Skin of body (tissue), 2 donors: ENCODE measurements around the gene CREG2. TPM values are rescaled to one million over a fixed set of nuclear protein-coding genes. Genes with fewer than 3 reads are reported as not detected.
A peak's percentile ranks its signal among the peaks of the same experiment; 100 is the strongest.

Experiments
- DNase-seq: peaks from one replicate; lab custom pipeline; 2025; lab: John Stamatoyannopoulos, UW
- total RNA-seq: library from RNA; depleted of rRNA; stranded (reverse); fragments of >200 nt; gene quantifications from one replicate; pipeline ENCODE4 v1.2.3, GENCODE V29; 2014

Gene CREG2, protein sequence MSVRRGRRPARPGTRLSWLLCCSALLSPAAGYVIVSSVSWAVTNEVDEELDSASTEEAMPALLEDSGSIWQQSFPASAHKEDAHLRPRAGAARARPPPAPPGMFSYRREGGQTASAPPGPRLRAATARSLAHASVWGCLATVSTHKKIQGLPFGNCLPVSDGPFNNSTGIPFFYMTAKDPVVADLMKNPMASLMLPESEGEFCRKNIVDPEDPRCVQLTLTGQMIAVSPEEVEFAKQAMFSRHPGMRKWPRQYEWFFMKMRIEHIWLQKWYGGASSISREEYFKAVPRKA
- total RNA-seq = 0.20 TPM

DNA sequence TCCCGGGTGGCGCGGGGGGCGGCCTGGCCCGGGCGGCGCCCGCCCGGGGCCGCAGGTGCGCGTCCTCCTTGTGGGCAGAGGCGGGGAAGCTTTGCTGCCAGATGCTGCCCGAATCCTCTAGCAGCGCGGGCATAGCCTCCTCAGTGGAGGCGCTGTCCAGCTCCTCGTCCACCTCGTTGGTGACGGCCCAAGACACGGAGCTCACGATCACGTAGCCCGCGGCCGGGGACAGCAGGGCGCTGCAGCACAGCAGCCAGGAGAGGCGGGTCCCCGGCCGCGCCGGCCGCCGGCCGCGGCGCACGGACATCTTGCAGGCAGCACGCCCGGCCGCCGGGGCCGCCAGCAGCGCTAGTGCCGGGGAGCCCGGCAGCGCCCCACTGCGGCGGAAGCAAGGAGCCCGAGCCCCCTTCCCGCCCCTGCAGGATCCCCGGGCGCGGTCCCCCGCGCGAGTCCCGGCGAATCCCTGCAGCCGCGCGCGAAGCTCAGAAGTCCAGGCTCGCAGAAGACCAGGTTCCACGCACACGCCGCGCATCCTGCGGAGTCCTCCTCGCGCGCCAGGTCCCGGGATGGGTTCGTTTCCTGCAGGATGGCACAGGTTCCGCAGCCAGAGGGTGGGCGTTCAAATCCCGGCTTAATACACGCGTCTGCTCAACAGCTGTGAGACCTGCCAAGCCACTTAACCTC is at the start of gene CREG2:
TSS of gene CREG2 (minus strand) at position 353 of the 684 bp plus-strand sequence. CDS start at position 307, 46 bp downstream.
- no peak for DNase-seq

DNA sequence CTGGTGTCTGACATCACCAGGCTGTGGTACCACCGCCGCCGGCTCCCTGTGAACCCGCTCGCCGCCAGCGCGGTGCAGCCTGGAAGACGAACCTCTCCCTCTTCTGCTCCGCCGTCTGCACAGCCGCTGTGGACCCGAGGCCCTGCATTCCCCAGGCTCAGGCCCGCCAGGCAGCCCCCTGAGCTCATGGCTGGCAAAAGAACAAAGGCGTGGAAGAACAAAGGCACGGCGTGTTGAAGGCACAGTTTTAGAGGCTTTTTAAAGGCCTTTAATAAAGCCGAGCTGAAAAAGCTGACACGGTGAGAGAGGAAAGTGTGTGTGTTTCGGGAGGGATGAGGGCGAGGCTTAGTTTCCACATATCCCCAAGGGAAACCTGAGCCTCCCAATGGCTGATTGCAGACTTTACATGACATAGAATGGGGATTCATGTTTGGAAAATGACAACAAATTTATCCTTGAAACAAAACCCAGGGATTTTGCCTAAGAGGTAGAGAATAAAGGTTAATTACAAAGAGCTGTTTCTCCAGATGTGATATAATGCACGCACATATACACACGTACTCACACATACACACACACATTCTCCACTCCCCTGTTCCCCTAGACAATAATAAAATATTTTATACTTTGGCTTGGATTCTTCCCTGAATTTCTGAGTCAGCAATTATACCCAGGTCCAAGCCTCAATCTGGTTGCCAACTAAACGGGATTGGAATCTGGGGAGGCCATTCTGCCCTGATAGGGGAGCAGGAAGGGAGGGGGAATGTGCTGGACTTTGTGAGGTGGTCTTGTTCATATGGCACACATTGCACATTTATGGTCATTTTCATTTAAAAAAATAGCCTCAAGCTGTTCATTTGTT is 47.9 kb upstream of the CREG2 start:
- peak; percentile 63 for DNase-seq

DNA sequence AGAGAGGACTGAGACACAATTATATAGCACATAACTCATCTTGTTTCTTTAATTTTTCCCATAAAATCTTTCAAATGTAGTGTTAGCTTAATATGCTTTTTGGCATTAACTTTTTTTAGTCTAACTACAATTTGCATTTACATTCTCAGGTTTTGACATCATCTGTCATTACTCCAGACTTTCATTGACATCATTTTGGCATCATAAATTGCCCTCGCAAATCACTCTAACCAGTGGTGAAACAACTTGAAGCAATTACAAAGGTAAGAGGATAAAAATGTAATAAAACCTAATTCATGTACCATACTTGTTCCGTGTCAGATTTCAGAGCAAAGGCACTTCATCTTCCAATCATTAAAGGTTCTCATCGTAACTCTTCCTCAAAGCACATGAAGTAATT is 46.2 kb upstream of the CREG2 start:
- peak; percentile 35 for DNase-seq

DNA sequence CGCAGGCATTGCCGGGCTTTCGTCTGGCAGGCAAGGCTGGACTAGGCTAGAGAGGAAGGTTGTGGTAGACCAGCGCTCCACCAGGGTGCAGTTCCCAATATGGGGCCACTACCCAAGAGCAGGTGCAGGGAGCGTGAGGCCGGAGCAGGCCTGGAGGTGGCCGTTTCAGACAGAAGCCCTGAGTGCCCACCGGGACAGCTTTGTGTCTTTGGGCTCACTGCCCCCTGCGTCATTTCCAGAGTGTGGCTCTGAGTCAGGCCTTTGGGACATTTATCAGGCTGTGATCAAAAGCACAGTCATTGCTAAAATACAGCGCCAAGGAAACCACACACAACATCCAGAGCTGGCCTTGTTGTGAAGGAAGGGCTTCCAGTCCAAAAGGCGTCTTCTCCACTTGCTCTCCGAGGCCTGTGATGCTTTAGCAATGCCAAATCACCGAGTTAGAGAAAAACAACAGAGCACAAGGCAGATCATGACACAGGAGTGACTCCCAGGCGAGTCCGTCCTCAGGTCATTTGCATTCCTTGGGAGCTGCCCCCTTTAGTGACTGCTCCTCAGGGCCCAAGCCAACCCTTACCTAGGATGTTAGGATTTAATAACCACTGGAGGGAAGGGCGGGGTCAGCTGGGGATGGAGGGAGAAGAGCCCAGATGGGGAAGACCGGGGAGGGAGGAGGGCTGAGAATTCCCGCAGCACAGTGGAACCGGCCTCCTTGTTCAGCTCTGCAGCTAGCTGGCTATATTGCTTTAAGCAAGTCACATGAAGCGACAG is 45.3 kb upstream of the CREG2 start:
- no peak for DNase-seq

DNA sequence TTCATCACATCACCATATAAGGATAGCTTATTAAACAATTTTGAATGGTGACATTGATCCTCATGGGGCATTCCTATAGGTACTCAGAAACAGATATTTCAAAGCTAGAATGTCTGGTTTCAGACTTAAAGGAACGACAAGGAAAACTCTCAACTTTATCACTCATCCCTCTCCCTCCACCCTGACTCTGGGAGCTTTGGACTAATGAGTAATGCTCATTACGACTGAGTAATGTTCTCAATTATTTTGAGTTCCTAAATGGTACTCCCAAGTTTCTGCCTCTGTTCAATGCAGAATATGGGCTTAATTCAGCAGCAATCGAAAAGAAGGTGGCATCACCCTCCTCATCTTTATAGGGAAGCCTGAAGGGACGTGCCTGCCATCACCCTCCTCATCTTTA is 44.2 kb upstream of the CREG2 start:
- no peak for DNase-seq

DNA sequence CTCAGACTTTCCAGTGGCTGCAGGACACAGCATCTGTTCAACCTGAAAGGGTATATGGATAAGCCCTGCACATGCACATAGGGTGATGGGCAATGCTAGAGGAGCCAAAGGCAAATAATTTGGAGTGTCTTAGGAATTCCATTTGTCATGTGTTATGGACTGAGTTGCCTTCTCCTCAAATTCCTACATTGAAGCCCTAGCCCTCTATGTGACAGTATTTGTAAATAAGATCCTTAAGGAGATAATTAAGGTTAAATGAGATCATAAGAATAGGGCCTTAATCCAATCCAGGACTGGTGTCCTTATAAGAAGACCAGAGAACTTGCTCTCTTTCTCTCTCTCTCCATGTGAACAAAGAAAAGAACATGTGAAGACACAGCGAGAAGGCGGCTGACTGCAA is 42.9 kb upstream of the CREG2 start:
- DNase-seq = no peak

DNA sequence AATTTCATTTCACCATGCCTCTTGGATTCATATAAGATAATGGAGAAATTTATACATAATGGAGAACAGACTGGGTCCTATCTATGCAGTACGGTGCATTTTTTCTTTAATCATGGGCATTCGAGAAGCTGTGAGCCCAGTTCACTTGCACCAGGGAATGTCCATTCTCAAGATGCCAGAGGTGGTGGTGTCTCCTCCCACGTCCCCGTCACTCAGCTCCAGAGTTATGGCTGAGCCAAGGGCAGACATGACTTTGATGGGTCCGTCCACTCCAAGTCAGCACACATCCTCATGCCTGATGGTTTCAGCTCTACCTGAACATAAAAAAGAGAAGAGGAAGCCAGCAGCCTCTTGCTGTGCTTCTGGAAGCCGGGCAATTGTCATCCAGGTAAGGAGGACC is 42.1 kb upstream of the CREG2 start:
- DNase-seq = no peak

DNA sequence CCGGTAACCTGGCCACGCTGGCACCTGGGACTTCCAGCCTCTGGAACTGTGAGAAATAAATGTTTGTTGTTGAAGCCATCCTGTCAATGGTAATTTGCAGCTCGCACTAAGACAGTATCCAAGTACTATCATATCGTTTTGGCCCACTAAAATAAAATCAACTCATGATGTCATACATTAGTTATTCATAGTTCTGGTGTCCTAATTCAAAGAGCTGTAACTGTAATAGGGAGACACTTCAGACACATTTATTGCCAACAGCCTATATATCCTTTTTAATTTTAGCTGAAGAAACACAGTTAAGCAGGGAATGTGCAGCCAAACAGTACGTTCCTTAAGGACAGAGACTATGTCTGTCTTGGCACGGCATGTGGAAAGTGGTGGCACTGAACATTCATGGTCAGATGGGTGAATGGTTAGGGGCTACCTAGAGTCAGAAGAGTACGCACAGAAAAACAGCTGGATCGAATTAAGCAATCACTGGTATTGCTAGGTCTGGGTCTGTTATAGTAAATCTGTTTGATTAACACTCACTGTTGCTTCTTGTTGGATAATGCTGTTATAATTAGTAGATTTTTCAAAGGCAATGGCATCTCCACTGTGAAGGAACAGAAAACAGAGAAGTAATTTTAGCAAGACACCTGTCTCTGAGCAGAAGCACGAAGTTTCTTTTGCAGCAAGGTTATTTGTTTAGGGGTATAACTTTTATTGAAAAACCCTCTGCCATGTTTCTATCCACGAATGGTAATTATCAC is 41.3 kb upstream of the CREG2 start:
- DNase-seq = no peak

DNA sequence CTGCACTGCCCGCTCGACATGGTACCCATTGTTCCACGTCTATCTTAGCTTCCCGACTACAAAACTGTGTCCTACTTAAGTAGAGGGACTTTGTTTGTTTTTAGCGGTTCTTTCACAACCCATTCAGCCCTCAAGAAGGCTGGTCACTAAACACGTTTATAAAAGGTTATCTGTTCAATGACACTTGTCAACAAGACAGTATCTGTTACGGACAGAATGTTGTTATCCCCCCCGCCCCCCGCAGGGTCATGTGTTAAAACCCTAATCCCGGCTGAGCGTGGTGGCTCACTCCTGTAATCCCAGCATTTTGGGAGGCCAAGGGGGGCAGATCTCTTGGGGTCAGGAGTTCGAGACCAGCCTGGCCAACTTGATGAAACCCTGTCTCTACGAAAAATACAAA is 40.4 kb upstream of the CREG2 start:
- DNase-seq = no peak

DNA sequence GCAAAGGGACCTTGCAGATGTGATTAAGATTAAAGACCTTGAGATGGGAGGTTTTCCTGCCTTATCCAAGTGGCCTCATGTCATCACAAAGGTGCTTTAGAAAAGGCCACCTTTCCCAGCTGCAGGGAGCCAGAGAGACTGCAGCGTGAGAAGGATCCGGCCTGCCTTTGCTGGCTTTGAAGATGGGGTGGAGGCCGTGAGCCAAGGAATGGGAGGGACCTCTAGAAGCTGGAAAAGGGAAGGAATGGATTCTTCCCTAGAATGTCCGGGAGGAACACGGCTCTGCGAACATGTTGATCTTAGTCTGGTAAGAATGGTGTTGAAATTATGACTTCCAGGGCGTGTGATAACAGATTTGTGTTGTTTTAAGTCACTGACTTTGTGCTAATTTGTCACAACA is 39.9 kb upstream of the CREG2 start:
- DNase-seq = no peak

DNA sequence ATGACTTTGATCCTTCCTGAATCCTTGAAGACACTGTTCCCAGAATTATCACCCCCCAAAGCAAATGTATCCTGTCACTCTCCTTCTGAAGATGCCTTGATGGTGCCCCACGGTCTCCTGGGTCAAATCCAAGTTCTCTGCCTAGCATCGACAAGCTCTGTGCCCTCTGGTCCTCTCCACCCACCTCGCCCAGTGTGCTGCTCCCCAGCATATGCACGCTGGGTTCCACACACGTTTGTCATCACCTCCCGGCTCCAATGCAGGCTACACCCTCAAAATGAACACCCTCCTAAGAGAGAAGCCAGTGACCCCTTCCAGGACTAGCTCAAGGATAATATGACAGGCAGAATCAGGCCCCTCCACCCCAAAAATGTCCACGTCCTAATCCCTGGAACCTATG is 39.5 kb upstream of the CREG2 start:
- DNase-seq = no peak

DNA sequence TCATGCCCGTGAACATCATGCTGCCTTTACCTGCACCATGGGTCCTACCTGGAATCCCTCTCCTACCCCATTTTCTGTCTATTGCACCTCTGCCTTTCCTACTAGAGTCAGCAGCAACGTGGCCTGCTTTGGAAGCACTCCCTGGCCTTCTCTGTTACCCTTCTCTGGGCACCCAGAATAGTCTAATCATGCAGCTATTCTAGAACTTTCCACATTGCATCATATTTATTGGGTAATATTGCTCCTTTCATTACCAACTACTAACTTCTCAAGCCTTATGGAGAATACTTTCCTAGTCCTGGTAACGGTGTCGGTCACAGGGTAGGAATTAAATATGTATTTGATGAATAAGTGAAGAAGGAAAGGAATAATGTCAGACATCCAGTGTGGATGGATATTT is 33.3 kb upstream of the CREG2 start:
- no peak for DNase-seq

DNA sequence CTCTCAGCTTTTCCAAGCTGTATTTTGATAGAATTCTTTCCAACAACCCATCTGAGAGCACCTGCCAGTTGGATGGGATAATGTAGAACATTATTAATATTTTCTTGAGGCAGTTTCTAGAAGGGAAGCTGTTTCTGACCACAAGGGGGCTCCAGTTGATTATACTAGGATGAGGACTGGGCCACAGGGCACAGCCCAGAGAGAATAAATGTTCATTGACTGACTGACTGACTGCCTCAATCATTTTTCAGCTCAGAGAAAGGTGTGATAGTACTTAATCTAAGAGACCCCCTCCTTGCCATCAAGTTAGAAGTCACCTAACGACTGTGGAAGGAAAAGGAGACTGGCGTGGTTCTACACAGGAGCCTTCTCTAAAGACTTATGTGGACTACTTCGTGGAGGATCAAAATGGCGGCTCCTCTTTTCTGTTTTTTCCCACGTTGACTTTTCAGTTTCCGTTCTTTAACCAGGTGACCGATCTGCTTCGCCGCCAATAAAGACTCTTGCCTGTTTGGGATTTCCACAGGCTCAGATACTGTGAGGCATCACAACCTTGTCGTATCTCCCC is 31.9 kb upstream of the CREG2 start:
- DNase-seq = peak; percentile 30

DNA sequence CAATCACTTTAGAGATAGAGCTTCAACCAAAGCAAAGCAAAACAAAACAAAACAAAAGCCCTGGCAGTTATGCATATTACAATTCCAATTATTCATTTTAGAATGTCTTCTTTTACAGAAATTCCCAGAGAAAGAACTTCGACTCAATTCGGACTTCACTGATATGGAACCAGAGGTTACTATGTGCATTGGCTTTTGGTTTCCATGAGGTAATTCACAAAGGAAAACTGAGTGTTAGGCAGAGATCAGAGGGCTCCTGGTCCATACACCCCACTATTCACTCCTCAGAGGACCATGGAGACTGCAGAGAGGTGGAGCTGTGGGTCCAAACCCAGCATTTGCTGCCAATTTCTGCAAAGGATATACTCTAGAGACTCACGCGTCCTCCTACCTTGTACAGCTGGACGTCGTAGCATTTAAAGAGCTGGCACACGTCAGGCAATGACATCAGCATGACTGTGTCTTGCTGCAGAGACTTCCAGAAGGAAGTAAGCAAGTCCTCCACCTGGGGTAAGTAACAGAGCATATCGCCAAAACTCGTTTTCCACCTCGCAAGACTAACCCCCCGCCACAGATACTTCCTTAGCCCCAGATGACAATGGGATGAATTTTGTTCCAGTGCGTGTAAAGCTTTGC is 31.3 kb upstream of the CREG2 start:
- peak; percentile 19 for DNase-seq

DNA sequence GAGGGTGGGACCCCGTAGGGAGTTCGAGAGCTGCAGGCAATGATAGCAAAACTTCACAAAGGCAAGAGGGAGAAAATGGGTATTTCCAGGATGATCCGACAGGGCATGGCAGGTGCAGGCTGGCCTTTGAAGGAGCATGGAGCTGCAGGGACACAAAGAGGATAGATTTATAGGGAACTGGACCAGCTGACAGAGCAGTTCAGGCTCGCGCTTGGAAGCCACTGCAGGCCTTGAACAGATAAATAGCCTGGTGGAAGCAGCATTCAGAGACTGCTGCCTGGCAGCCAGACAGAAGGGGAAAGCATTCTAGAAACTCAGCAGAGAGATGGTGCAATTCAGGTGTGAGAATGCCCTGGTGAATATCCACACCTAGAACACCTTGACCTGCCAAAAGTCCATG is 29.3 kb upstream of the CREG2 start:
- DNase-seq = no peak

DNA sequence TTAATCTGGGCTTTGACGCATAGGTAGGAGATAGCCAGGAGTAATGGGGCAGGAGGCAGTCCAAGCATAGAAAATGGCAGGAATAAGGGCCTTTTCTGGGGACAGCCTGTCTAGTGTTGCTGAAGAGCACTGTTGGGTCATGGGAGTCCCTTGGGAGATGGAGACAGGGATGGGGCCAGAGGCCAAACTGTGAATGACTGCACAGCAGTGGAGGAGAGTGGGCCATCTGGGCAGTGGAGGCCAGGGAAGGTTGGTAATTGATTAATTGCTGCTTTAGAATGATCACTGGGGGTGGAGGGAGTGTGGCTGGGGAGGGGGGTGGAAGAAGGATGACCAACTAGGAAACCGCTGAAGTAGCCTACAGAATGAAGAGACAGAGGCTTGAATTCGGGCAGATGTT is 28.6 kb upstream of the CREG2 start:
- no peak for DNase-seq

DNA sequence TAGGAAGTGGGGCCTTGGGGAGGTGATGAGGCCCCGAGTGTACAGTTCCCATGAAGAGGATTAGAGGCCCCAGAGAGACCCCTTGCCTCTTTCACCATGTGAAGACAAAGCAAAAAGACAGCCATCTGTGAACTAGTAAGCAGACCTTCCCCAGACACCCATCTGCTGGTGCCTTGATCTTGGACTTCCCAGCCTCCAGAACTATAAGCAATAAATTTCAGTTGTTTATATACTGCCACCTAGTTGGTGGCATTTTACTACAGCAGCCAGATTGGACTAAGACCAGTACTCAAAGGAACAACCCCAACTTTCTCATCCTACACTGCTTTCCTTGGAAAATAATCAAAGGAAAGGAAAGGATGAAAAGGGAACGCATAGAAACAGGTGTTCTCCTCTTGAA is 27.9 kb upstream of the CREG2 start:
- no peak for DNase-seq

DNA sequence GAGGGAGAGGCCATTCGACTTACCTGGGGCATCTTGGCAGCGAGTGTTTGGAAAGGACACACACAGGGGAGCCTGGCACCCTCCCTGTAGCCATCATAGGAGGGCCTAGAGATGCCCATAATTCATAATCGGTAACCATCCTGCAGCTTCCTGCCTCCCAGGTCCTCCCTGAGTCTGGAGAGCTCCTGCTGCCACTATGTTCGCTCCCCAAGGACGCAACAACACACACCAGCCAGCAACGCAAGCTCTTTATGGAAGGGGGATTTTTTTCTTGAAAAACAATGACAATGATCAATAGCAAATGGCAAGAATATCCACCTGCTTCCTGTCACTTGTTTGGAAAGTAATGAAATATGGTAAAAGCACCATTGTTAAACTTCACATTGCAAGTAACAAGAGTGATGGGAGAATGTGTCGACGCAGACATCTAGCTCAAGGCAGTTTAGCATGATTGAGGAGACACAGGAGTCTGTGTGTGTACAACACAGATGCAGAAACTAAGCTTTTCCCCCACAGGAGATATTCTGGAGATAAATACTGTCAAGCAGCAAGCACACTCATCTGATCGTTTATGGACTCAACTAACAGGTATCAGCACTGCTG is 24.9 kb upstream of the CREG2 start:
- DNase-seq = no peak

DNA sequence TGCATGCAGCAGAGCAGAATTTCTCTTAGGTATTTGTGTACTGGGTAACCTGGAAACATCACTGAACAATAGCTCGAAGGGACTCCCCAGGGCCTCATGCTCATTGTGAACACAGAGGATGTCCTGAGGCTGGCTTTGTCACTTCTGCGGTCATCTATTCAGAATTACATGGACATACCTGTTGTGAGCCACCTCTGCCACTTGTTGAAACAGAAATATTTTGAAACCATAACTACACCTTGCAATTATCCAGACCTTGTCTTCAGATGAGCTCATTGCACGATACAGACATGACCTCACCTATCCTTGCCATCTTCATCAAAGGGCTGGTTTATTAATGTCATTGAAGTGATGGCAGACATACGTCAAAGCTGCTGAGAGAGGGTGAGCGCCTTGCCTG is 23.4 kb upstream of the CREG2 start:
- DNase-seq = no peak

DNA sequence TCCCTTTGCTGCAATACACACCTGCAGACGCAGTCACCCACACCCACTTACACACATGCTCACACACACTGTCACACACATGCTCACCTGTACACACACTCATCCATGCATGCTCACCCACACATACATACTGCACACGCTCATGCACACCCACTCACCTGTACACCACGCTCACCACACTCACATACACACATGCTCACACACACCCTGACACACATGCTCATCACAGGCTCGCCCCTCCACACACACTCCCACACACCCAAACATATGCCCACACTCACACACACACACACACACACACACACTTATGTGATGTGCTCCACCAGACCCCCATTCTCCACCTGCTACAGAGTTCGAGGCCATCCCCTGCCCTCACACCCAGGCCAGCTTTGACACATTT is 22.8 kb upstream of the CREG2 start:
- DNase-seq = no peak
